ENCODE data around the gene SDF4.

SDF4 gene

GRCh38 chr1:1228596-1229321 is 3.0 kb downstream of the SDF4 start:
- DNase-seq (ENCODE audit: low read depth in 2 of 2) = no peak

GRCh38 chr1:1228187-1228586 is 3.6 kb downstream of the SDF4 start:
- no peak for DNase-seq (ENCODE audit: low read depth in 2 of 2)

DNA sequence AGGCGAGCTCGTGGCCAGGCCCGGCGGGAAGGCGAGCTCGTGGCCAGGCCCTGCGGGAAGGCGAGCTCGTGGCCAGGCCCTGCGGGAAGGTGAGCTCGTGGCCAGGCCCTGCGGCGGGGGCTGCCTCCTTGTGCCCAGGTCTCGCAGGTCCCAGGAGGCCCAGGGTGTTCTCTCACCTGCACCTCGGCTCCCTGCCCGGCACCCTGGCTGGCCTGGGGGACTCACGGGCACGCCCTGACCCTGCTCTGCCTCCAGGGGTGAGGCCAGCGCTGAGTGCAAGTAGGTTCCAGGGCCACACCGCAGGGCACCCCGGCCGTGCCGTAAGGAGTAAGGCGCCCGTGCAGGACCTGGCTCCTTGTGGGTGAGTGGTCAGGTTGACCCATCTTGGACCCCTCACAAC is 4.4 kb downstream of the SDF4 start:
- DNase-seq (ENCODE audit: low read depth in 2 of 2) = no peak

- no peak for DNase-seq (ENCODE audit: low read depth in 2 of 2)
Observed at GRCh38 chr1:1226566-1227362, 5.0 kb downstream of the SDF4 start.

GRCh38 chr1:1225913-1226312 is 5.9 kb downstream of the SDF4 start:
- no peak for DNase-seq (ENCODE audit: low read depth in 2 of 2)

DNA sequence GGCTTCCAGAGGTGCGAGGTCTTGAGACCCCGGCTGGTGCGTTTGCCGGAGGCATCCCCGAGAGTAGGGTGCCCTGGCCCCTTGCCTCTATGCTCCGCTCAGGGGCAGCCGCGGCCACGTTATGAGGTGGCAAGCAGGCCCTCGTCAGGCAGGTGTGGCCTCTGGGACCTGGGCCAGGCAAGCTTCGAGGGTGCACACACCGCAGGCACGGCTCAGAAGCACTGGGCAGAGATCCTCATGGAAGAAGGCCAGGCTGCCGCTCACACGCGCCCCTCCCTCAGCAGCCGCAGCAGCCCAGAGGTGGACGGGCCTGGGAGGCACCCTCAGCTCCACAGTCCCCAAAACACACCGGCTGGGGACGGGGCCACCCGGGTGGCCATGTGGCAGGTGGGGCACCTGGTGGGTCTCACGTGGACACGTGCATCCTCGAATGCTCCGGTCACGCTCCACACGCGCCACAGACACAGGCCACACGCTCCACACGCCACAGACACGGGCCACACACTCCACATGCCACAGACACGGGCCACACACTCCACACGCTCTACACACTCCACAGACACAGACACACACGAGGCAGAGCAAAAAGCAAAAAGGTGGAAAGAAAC is 6.5 kb downstream of the SDF4 start:
- no peak for DNase-seq (ENCODE audit: low read depth in 2 of 2)

- DNase-seq (ENCODE audit: low read depth in 2 of 2) = no peak
Observed at GRCh38 chr1:1223891-1224290, 7.9 kb downstream of the SDF4 start.

DNA sequence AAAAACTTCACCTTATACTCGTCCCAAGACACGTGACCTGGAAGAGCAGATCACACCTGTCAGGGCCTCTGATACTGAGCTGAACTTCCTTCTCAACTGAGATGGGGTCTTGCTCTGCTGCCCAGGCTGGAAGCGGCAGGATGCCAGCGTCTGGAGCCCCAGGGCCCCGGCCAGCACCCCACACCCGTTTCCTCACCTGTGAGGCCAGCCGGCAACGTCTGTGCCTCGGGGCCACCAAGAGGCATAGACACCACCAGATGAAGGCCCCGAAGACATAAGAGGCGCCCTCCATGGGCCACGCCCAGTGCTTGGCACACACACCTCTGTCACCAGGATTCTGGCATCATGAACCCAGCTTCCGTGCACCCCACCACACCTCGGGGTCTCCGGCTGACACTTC is 8.5 kb downstream of the SDF4 start:
- no peak for DNase-seq (ENCODE audit: low read depth in 2 of 2)

DNA sequence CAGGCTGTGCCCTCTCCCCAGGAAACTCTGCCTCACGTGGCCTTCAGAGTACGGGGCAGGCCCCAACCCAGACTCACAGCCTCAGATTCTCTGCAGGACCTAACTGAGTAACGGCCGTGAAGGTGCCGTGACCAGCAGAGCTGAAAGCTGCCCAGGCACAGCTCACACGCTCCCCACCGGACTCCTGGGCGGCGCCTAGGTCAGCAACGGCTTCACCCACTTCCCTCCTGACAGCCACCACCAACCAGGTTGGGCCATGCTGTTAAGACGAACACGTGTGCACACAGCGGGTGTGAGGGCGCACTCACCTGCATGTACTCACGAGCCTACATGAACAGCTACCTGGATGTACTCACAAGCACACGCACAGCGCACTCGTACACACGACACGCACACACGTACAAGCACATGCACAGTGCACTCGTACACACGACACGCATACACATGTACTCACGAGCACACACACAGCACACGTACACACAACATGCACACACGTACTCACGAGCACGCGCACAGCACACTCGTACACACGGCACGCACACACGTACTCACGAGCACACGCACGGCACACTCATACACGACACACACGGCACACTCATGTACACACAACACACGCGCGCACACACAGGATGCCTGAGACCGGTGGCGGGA is 9.1 kb downstream of the SDF4 start:
- no peak for DNase-seq (ENCODE audit: low read depth in 2 of 2)

- DNase-seq (ENCODE audit: low read depth in 2 of 2) = no peak
Observed at GRCh38 chr1:1221887-1222574, 9.8 kb downstream of the SDF4 start.

- DNase-seq (ENCODE audit: low read depth in 2 of 2) = no peak
Observed at GRCh38 chr1:1220197-1220596, 11.6 kb downstream of the SDF4 start.

DNA sequence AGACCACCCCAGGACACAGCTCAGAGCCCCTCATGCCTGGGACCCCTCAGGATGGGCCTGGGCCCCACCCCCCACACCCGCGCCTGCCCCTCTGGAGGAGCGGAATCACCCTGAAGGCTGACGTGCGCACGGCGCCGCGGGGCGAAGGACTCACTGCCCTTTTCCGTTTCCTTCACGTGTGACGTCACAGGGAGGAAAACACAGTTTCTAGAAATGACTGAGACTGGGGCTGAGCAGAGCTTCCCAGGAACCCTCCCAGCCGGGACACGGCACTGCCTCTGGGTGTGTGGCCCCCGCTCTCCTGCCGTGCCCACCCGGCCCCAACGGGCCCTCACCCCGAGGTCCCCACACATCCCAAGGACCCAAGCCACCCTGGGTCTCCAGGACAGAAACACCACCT is 12.5 kb downstream of the SDF4 start:
- no peak for DNase-seq (ENCODE audit: low read depth in 2 of 2)

GRCh38 chr1:1218524-1219200 is 13.1 kb downstream of the SDF4 start:
- no peak for DNase-seq (ENCODE audit: low read depth in 2 of 2)

GRCh38 chr1:1217621-1218523 is 13.9 kb downstream of the SDF4 start:
- DNase-seq (ENCODE audit: low read depth in 2 of 2) = no peak

- no peak for DNase-seq (ENCODE audit: low read depth in 2 of 2)
Observed at GRCh38 chr1:1216770-1217620, 14.8 kb downstream of the SDF4 start.

- DNase-seq (ENCODE audit: low read depth in 2 of 2) = no peak
Observed at GRCh38 chr1:1215881-1216605, 15.8 kb downstream of the SDF4 start.

- DNase-seq (ENCODE audit: low read depth in 2 of 2) = no peak
Observed at GRCh38 chr1:1215080-1215676, 16.6 kb downstream of the SDF4 start.
